K562 (cell line): Measurements from ENCODE around the gene DARS1. TPM values are rescaled to one million over a fixed set of nuclear protein-coding genes. Genes with fewer than 3 reads are reported as not detected.

Experiments
- ATAC-seq: fragments of 200-7000 bp; cut with Tn5 transposase; 3 replicates; pipeline ENCODE4 v1.9.1; 2020; ENCODE audit warnings: moderate library complexity
- BruUV-seq: library from RNA; stranded (reverse); fragments of 400-500 nt; replicated peaks from 2 replicates; lab custom pipeline; 2021; lab: Mats Ljungman, UMichigan
- CTCF ChIA-PET: fragments of 300-600 bp; formaldehyde crosslinking; extraction: SDS; loops from one replicate; lab custom pipeline; 2021; ENCODE audit warnings: low intra/inter-chr PET ratio; lab: Yijun Ruan, JAX
- POLR2A ChIA-PET: fragments of 300-600, 350-650 bp; sonication (Branson Sonifier 250); formaldehyde crosslinking; extraction: SDS; loops from one replicate; lab custom pipeline; 2021; ENCODE audit warnings: antibody characterized with exemption, inconsistent platforms; lab: Yijun Ruan, JAX
- DNase-seq, 4 experiments: peaks; one replicate each; pipeline versions ENCODE4 v3.0.0 to v3.0.0-alpha.2; 2011 to 2018; ENCODE audit warnings: low spot score in 3 of 4, mixed read lengths in 3 of 4; ENCODE audit errors: extremely low read depth in 1 of 4
- FAIRE-seq: peaks from 2 replicates; lab custom pipeline; 2011; peaks lifted over from hg19 to GRCh38; lab: Jason Lieb, UNC
- H2AFZ ChIP-seq: 2 replicates; pipeline ENCODE4 v1.6.0; 2011; ENCODE audit warnings: low read depth, low read length, control low read depth, inconsistent platforms
- H3K27ac ChIP-seq: fragments of 200-600 bp; 3 replicates; pipeline ENCODE4 v1.8.0; 2011; ENCODE audit warnings: low read depth, mild to moderate bottlenecking, control low read depth, inconsistent platforms, low read length, moderate library complexity, mixed read lengths; ENCODE audit errors: extremely low read depth
- H3K27me3 ChIP-seq, 2 experiments: fragments of 300-600 bp in 1 of 2; 2 replicates in 1 of 2; 3 replicates in 1 of 2; pipeline versions ENCODE4 v1.6.0 to v1.8.0; 2011; ENCODE audit warnings: inconsistent platforms in 2 of 2, low read length in 2 of 2, mild to moderate bottlenecking in 1 of 2, mixed read lengths in 1 of 2, moderate library complexity in 1 of 2; ENCODE audit not compliant: control insufficient read depth in 2 of 2, insufficient read depth in 2 of 2
- H3K36me3 ChIP-seq: fragments of 300-600 bp; 3 replicates; pipeline ENCODE4 v1.8.0; 2011; ENCODE audit warnings: mild to moderate bottlenecking, low read length, inconsistent platforms; ENCODE audit not compliant: control insufficient read depth, insufficient read depth
- H3K4me1 ChIP-seq, 2 experiments: fragments of 200-600 bp in 1 of 2; replicated peaks in 1 of 2; 2 replicates in 1 of 2; 3 replicates in 1 of 2; pipeline versions ENCODE4 v1.5.1 to v1.8.0; 2011; ENCODE audit warnings: inconsistent platforms in 2 of 2, low read length in 2 of 2, mild to moderate bottlenecking in 1 of 2, mixed read lengths in 1 of 2, moderate library complexity in 1 of 2; ENCODE audit not compliant: control insufficient read depth in 2 of 2, insufficient read depth in 2 of 2
- H3K4me2 ChIP-seq: 2 replicates; pipeline ENCODE4 v1.6.1; 2011; ENCODE audit warnings: low read length, control low read depth, inconsistent platforms, mixed read lengths; ENCODE audit not compliant: insufficient read depth
- H3K4me3 ChIP-seq: fragments of 200-600 bp; sonication (generic), shearing (Covaris generic); 2 replicates; pipeline ENCODE4 v1.5.1; 2016; ENCODE audit warnings: control low read depth, inconsistent platforms
- H3K79me2 ChIP-seq: fragments of 200-600 bp; 3 replicates; pipeline ENCODE4 v1.8.0; 2011; ENCODE audit warnings: low read length, inconsistent platforms; ENCODE audit not compliant: control insufficient read depth, insufficient read depth
- H3K9ac ChIP-seq, 2 experiments: 2 replicates each; pipeline versions ENCODE4 v1.6.0 to v1.6.1; 2011; ENCODE audit warnings: low read depth in 2 of 2, low read length in 2 of 2, control low read depth in 1 of 2, inconsistent platforms in 1 of 2, mild to moderate bottlenecking in 1 of 2, mixed read lengths in 1 of 2; ENCODE audit not compliant: insufficient read depth in 1 of 2
- H3K9me1 ChIP-seq: one replicate; pipeline ENCODE4 v1.6.0; 2011; ENCODE audit warnings: inconsistent platforms, mild to moderate bottlenecking, low read length, moderate library complexity; ENCODE audit not compliant: control insufficient read depth, insufficient read depth
- H3K9me3 ChIP-seq: replicated peaks from 2 replicates; pipeline ENCODE4 v1.5.1; 2011; ENCODE audit warnings: low read depth, low read length, inconsistent platforms; ENCODE audit not compliant: control insufficient read depth, insufficient read depth
- H4K20me1 ChIP-seq: replicated peaks from 2 replicates; pipeline ENCODE4 v1.6.1; 2011; ENCODE audit warnings: low read length, inconsistent platforms, mixed read lengths; ENCODE audit not compliant: control insufficient read depth, insufficient read depth
- ELF2 ChIP-seq: fragments of 250-450 bp; sonication (Bioruptor Pico); IDR thresholded peaks from 2 replicates; pipeline ENCODE4 v1.5.0; 2021; ENCODE audit warnings: mild to moderate bottlenecking
- HIVEP1 ChIP-seq: fragments of 250-450 bp; sonication (Bioruptor Pico); IDR thresholded peaks from 2 replicates; pipeline ENCODE4 v1.4.0; 2020; ENCODE audit warnings: mild to moderate bottlenecking
- HNRNPK ChIP-seq: fragments of 200-400 bp; formaldehyde crosslinking; IDR thresholded peaks from one replicate; pipeline ENCODE4 v1.6.1; 2018; ENCODE audit warnings: mild to moderate bottlenecking, low read depth, low read length; ENCODE audit not compliant: poor library complexity, severe bottlenecking
- KLF16 ChIP-seq: IDR thresholded peaks from 2 replicates; pipeline ENCODE4 v1.6.1; 2016; ENCODE audit warnings: antibody characterized with exemption
- MTA2 ChIP-seq: fragments of 450-650 bp; IDR thresholded peaks from 2 replicates; pipeline ENCODE4 v1.6.1; 2016; ENCODE audit warnings: low read depth
- NFIC ChIP-seq: fragments of 450-650 bp; IDR thresholded peaks from 2 replicates; pipeline ENCODE4 v1.6.1; 2017; ENCODE audit warnings: mild to moderate bottlenecking, inconsistent platforms
- NR2C2 ChIP-seq, 2 experiments: fragments of 200-800 bp in 1 of 2; sonication (Bioruptor generic) in 1 of 2; sonication (generic) in 1 of 2; formaldehyde crosslinking in 1 of 2; IDR thresholded peaks; 2 replicates each; pipeline versions ENCODE4 v1.6.1 to v1.8.0; 2016 to 2022; ENCODE audit warnings: mild to moderate bottlenecking in 1 of 2, missing compliant biosample characterization in 1 of 2, missing genetic modification characterization in 1 of 2, missing genetic modification reagents in 1 of 2
- SMAD4 ChIP-seq: fragments of 250-450 bp; sonication (Bioruptor Pico); conservative IDR thresholded peaks from 2 replicates; pipeline ENCODE4 v1.8.0; 2021; ENCODE audit warnings: inconsistent platforms, mild to moderate bottlenecking, moderate library complexity
- WGBS: fragments of 100-300 bp; shearing (Covaris generic); methylation state at CpG from one replicate; pipeline ENCODE4 v1.1.6; 2016; ENCODE audit warnings: low coverage, mixed read lengths; ENCODE audit not compliant: insufficient coverage; ENCODE audit errors: missing lambda C conversion rate; 5-methylcytosine and 5-hydroxymethylcytosine counted together
- in situ Hi-C: fragments of 300-500 bp; cut with MboI; formaldehyde crosslinking; loops from 4 replicates; pipeline ENCODE4 v1.15.0; 2018; ENCODE audit warnings: inconsistent platforms, mixed read lengths
- intact Hi-C: fragments of 100-400 bp; cut with micrococcal nuclease; formaldehyde crosslinking; loops from 2 replicates; pipeline ENCODE4 v1.14.2; 2022
- polyA plus RNA-seq, 8 experiments: library from polyadenylated mRNA; depleted of rRNA in 4 of 8; stranded (reverse) in 5 of 8; unstranded in 3 of 8; fragments of >200 nt; fragmentation: Nextera tagmentation in 2 of 8; fragmentation: Illumina TruSeq in 1 of 8; extraction: Ambion mirVana in 2 of 8; extraction: Trizol in 1 of 8; gene quantifications; 2 replicates each; pipeline versions ENCODE4 v1.2.1 to v1.2.3, GENCODE V29; 2011 to 2014; ENCODE audit warnings: inconsistent platforms in 1 of 8, missing spikeins in 1 of 8
- total RNA-seq, 7 experiments: library from RNA; depleted of rRNA in 6 of 7; stranded (reverse); fragments of >200 nt in 6 of 7; fragmentation: Illumina TruSeq in 2 of 7; extraction: Trizol in 2 of 7; gene quantifications; 2 replicates each; pipeline versions ENCODE4 v1.2.1 to v1.2.3, GENCODE V29; 2011 to 2021; ENCODE audit warnings: low replicate concordance in 1 of 7
- TF ChIP-seq, protein P1 (sequence below), 3 experiments: fragments of 200-800 bp in 1 of 3; fragments of 250-450 bp in 1 of 3; fragments of 450-650 bp in 1 of 3; sonication (Bioruptor Pico) in 1 of 3; sonication (Bioruptor generic) in 1 of 3; formaldehyde crosslinking in 1 of 3; IDR thresholded peaks; 2 replicates each; pipeline versions ENCODE4 v1.6.1 to v1.8.0; 2016 to 2022; ENCODE audit warnings: mild to moderate bottlenecking in 2 of 3, missing genetic modification characterization in 2 of 3, missing compliant biosample characterization in 1 of 3, moderate library complexity in 1 of 3
- TF ChIP-seq, protein P2 (sequence below), 2 experiments: fragments of 250-450 bp in 1 of 2; fragments of 450-650 bp in 1 of 2; sonication (Bioruptor Pico) in 1 of 2; IDR thresholded peaks; 2 replicates each; pipeline versions ENCODE4 v1.6.1 to v1.8.0; 2016 to 2021; ENCODE audit warnings: mild to moderate bottlenecking in 2 of 2, moderate library complexity in 2 of 2, missing compliant biosample characterization in 1 of 2, missing genetic modification characterization in 1 of 2

DARS1 gene
- total and polyA plus RNA-seq, 9 of the 15 experiments (the other 6 are each of a cell fraction or from before 2014, with no cell fraction given), result 91.5 to 239 (median 98.0) TPM

DNA sequence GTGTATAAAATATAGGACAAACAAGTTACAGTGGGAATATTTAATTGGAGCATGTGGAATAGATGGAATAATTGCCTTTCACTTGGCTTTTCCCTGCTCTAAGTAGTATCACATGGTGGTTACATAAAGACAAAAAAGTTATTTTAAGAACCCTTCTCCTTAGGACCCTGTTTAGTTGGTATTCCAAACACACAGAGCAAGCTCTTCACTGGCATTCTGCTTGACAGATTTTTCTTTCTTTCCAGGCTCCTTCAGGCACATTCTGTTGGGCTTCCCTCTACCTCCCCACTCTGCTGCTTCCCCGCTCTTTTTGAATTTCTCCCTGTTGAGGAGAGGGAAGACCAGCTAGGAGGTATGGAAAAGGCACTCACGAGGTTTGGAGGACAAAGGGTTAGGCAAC lies 29.0 kb upstream of the DARS1 start (continued):
- TF ChIP-seq, protein P1, sequence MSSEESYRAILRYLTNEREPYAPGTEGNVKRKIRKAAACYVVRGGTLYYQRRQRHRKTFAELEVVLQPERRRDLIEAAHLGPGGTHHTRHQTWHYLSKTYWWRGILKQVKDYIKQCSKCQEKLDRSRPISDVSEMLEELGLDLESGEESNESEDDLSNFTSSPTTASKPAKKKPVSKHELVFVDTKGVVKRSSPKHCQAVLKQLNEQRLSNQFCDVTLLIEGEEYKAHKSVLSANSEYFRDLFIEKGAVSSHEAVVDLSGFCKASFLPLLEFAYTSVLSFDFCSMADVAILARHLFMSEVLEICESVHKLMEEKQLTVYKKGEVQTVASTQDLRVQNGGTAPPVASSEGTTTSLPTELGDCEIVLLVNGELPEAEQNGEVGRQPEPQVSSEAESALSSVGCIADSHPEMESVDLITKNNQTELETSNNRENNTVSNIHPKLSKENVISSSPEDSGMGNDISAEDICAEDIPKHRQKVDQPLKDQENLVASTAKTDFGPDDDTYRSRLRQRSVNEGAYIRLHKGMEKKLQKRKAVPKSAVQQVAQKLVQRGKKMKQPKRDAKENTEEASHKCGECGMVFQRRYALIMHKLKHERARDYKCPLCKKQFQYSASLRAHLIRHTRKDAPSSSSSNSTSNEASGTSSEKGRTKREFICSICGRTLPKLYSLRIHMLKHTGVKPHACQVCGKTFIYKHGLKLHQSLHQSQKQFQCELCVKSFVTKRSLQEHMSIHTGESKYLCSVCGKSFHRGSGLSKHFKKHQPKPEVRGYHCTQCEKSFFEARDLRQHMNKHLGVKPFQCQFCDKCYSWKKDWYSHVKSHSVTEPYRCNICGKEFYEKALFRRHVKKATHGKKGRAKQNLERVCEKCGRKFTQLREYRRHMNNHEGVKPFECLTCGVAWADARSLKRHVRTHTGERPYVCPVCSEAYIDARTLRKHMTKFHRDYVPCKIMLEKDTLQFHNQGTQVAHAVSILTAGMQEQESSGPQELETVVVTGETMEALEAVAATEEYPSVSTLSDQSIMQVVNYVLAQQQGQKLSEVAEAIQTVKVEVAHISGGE (CRISPR knock-in tag; IDR thresholded peaks at IDR 0.05), result no peak
- TF ChIP-seq NR2C2 (CRISPR knock-in tag; IDR thresholded peaks at IDR 0.05) (no peak), NR2C2 (tag; IDR thresholded peaks at IDR 0.05) (no peak), ELF2 (CRISPR knock-in tag) (no peak), NFIC (no peak), SMAD4 (CRISPR knock-in tag) (no peak), HNRNPK (no peak), KLF16 (no peak)

DNA sequence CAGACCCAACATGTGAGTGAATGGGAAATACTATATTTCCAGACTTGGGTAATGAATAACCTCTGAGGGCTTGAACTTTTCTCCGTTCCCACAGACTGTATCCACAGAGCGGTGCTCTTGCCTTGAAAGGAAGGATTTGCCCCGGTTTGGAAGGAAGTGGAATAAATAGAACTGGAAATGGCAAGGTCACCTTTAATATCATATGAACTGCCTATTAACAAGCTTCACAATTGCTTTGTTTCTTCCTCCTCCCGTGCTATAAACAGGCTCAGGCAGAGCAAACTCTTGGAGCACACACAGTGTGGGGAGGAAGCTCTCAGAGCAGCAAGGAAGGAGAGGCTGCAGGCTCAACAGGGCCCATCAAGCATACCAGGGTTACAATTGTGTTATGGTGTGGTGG lies 28.5 kb upstream of the DARS1 start:
- Histone ChIP-seq H3K79me2 (no peaks in the 10 kb centered on the region), H3K9ac (no peak overlapping the region), H3K4me2 (no peak overlapping the region), H3K9me1 (no peaks in the 10 kb centered on the region), H3K36me3 (no peaks in the 10 kb centered on the region), H3K9me3 (no peaks in the 10 kb centered on the region), H3K27me3 (peaks cover 13 to 18% of the 10 kb centered on the region in 2 experiments), H3K4me3 (no peak overlapping the region), H4K20me1 (no peaks in the 10 kb centered on the region; the same call in 1 of the 2 replicates), H3K4me1 (no peaks in the 10 kb centered on the region), H3K27ac (no peak overlapping the region), H2AFZ (no peak overlapping the region)
- in situ Hi-C loops, result no loop called here
- CTCF ChIA-PET, result no interaction called here
- DNase-seq, result no peak
- POLR2A ChIA-PET, result interaction anchor here (1.1 kb wide), 1 partner anchor 8 kb away, joined by 3 read pairs; no protein-coding TSS in a partner anchor
- ATAC-seq, result no peak
- FAIRE-seq, result no peak
- no peak for TF ChIP-seq MTA2
- no peak for TF ChIP-seq HIVEP1 (CRISPR knock-in tag)
- TF ChIP-seq, protein P2, sequence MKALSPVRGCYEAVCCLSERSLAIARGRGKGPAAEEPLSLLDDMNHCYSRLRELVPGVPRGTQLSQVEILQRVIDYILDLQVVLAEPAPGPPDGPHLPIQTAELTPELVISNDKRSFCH (CRISPR knock-in tag; IDR thresholded peaks at IDR 0.05), result no peak
- TF ChIP-seq, protein P2 (tag; IDR thresholded peaks at IDR 0.05), result no peak
- no TSS peak for BruUV-seq
- intact Hi-C loops, result no loop called here
- 0% methylated on average over 4 of the region's 4 CpGs for WGBS
